PC-9 (cell line): ENCODE data around the gene TMCO4.

Experiments used
- EZH2 ChIP-seq: fragments of 200-600 bp; sonication (generic); IDR thresholded peaks from 2 replicates; pipeline ENCODE4 v1.8.0; 2017; ENCODE audit warnings: antibody characterized with exemption, low read depth
- TF ChIP-seq, protein P1 (sequence below): fragments of 200-600 bp; sonication (generic); conservative IDR thresholded peaks from 2 replicates; pipeline ENCODE4 v1.6.1; 2017; ENCODE audit warnings: mixed run types, antibody characterized with exemption, mild to moderate bottlenecking, moderate library complexity

- TF ChIP-seq, protein P1, sequence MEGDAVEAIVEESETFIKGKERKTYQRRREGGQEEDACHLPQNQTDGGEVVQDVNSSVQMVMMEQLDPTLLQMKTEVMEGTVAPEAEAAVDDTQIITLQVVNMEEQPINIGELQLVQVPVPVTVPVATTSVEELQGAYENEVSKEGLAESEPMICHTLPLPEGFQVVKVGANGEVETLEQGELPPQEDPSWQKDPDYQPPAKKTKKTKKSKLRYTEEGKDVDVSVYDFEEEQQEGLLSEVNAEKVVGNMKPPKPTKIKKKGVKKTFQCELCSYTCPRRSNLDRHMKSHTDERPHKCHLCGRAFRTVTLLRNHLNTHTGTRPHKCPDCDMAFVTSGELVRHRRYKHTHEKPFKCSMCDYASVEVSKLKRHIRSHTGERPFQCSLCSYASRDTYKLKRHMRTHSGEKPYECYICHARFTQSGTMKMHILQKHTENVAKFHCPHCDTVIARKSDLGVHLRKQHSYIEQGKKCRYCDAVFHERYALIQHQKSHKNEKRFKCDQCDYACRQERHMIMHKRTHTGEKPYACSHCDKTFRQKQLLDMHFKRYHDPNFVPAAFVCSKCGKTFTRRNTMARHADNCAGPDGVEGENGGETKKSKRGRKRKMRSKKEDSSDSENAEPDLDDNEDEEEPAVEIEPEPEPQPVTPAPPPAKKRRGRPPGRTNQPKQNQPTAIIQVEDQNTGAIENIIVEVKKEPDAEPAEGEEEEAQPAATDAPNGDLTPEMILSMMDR, result no peak
- TF ChIP-seq EZH2, result no peak
These were observed 524 bp upstream of the TMCO4 start for GRCh38 chr1:19800076-19800804.
